HEK293 (cell line): ENCODE measurements around the gene KCTD21.

ENCODE experiments used
- CTCF ChIA-PET: fragments of 350-600 bp; formaldehyde crosslinking; extraction: SDS; loops from one replicate; lab custom pipeline; 2021; ENCODE audit warnings: antibody characterized with exemption; lab: Yijun Ruan, JAX
- POLR2A ChIA-PET: fragments of 300-600 bp; formaldehyde crosslinking; extraction: SDS; loops from one replicate; lab custom pipeline; 2020; ENCODE audit warnings: antibody characterized with exemption, inconsistent platforms; lab: Yijun Ruan, JAX
- H3K27ac ChIP-seq: fragments of 200-500 bp; sonication (Bioruptor generic); 2 replicates; pipeline ENCODE4 v1.5.1; 2014; ENCODE audit warnings: low read depth, low read length, control low read depth, inconsistent platforms; ENCODE audit errors: extremely low read depth
- H3K36me3 ChIP-seq, 2 experiments: fragments of 200-500 bp in 1 of 2; sonication (Bioruptor generic) in 1 of 2; 1 replicate in 1 of 2; 2 replicates in 1 of 2; pipeline ENCODE4 v1.5.1; 2014 to 2017; ENCODE audit warnings: inconsistent platforms in 2 of 2, low read length in 2 of 2; ENCODE audit not compliant: control insufficient read depth in 2 of 2, insufficient read depth in 1 of 2
- H3K4me1 ChIP-seq: fragments of 200-500 bp; sonication (Bioruptor generic); 2 replicates; pipeline ENCODE4 v1.5.1; 2014; ENCODE audit warnings: mild to moderate bottlenecking, low read length, inconsistent platforms; ENCODE audit not compliant: control insufficient read depth, insufficient read depth
- H3K4me3 ChIP-seq: 2 replicates; pipeline ENCODE4 v1.5.1; 2011; ENCODE audit warnings: low read depth, mild to moderate bottlenecking, control low read depth, low read length, moderate library complexity
- H3K9me3 ChIP-seq: fragments of 200-500 bp; sonication (Bioruptor generic); 2 replicates; pipeline ENCODE4 v1.5.1; 2014; ENCODE audit warnings: low read depth, low read length, inconsistent platforms; ENCODE audit not compliant: control insufficient read depth, insufficient read depth
- GLIS2 ChIP-seq: fragments of 450-650 bp; formaldehyde crosslinking; IDR thresholded peaks from 2 replicates; pipeline ENCODE4 v1.5.1; 2016; ENCODE audit warnings: missing biosample characterization, missing genetic modification characterization
- IKZF3 ChIP-seq: fragments of 450-650 bp; IDR thresholded peaks from 2 replicates; pipeline ENCODE4 v1.5.0; 2018; ENCODE audit warnings: missing biosample characterization, mild to moderate bottlenecking, missing genetic modification characterization, moderate library complexity
- ZFHX2 ChIP-seq: fragments of 450-650 bp; formaldehyde crosslinking; conservative IDR thresholded peaks from 2 replicates; pipeline ENCODE4 v1.5.1; 2016; ENCODE audit warnings: missing biosample characterization, missing genetic modification characterization
- ZFP69B ChIP-seq: fragments of 450-650 bp; formaldehyde crosslinking; IDR thresholded peaks from 2 replicates; pipeline ENCODE4 v1.5.1; 2016; ENCODE audit warnings: missing biosample characterization, missing genetic modification characterization
- ZNF132 ChIP-seq: fragments of 450-650 bp; formaldehyde crosslinking; IDR thresholded peaks from 2 replicates; pipeline ENCODE4 v1.5.1; 2017; ENCODE audit warnings: missing biosample characterization, missing genetic modification characterization, borderline replicate concordance
- ZNF223 ChIP-seq: fragments of 450-650 bp; formaldehyde crosslinking; IDR thresholded peaks from 2 replicates; pipeline ENCODE4 v1.5.1; 2016; ENCODE audit warnings: missing biosample characterization, missing genetic modification characterization
- ZNF24 ChIP-seq: fragments of 450-650 bp; formaldehyde crosslinking; IDR thresholded peaks from 2 replicates; pipeline ENCODE4 v1.5.1; 2016; ENCODE audit warnings: missing biosample characterization, missing genetic modification characterization
- ZNF518A ChIP-seq: fragments of 450-650 bp; formaldehyde crosslinking; conservative IDR thresholded peaks from 2 replicates; pipeline ENCODE4 v1.5.1; 2016; ENCODE audit warnings: low read depth, missing biosample characterization, missing genetic modification characterization
- ZNF629 ChIP-seq: fragments of 450-650 bp; formaldehyde crosslinking; IDR thresholded peaks from 2 replicates; pipeline ENCODE4 v1.5.1; 2017; ENCODE audit warnings: missing biosample characterization, missing genetic modification characterization
- TF ChIP-seq, protein P1 (sequence below): fragments of 450-650 bp; formaldehyde crosslinking; IDR thresholded peaks from 2 replicates; pipeline ENCODE4 v1.5.1; 2016; ENCODE audit warnings: missing biosample characterization, missing genetic modification characterization
- TF ChIP-seq, protein P2 (sequence below): fragments of 450-650 bp; formaldehyde crosslinking; IDR thresholded peaks from 2 replicates; pipeline ENCODE4 v1.5.1; 2016; ENCODE audit warnings: missing biosample characterization, missing genetic modification characterization, borderline replicate concordance
- TF ChIP-seq, protein P3 (sequence below): fragments of 450-650 bp; formaldehyde crosslinking; IDR thresholded peaks from 2 replicates; pipeline ENCODE4 v1.5.1; 2016; ENCODE audit warnings: missing biosample characterization, missing genetic modification characterization

KCTD21 gene

DNA sequence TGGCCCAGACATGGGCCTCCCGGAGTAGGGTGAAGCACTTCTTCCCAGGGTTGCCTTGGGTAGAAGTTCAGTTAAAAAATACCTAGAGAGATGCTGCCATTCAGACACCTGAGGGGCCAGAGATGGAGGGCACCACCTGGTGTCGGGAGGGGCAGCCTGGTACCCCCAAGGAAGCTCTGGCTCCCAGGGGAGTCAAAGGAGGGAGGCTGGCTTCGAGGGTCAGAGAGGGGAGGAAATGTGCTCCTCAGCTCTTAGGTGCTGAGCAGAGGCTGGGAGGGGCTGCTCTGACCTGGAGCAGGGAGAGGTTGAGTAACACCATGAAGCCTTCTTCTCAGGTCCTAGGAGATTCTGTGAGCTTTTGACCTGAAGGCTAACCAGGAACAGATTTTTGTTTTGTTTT, 1.4 kb upstream of the KCTD21 start:
- Histone ChIP-seq H3K27ac (no peak overlapping the region), H3K4me1 (no peaks in the 10 kb centered on the region), H3K36me3 (no peaks in the 10 kb centered on the region), H3K9me3 (no peaks in the 10 kb centered on the region), H3K4me3 (no peak overlapping the region)
- TF ChIP-seq ZNF223 (tag by site-specific recombination), result no peak
- 0 out of 2 replicates have a peak, but pooled peaks have one; percentile 14 for TF ChIP-seq GLIS2 (tag by site-specific recombination)
- no peak for TF ChIP-seq ZFP69B (tag by site-specific recombination)
- ChIA-PET CTCF (interaction anchor here (1.9 kb wide), 1 partner anchor 375 kb away, joined by 4 read pairs; no protein-coding TSS in a partner anchor), POLR2A (no interaction called here)

DNA sequence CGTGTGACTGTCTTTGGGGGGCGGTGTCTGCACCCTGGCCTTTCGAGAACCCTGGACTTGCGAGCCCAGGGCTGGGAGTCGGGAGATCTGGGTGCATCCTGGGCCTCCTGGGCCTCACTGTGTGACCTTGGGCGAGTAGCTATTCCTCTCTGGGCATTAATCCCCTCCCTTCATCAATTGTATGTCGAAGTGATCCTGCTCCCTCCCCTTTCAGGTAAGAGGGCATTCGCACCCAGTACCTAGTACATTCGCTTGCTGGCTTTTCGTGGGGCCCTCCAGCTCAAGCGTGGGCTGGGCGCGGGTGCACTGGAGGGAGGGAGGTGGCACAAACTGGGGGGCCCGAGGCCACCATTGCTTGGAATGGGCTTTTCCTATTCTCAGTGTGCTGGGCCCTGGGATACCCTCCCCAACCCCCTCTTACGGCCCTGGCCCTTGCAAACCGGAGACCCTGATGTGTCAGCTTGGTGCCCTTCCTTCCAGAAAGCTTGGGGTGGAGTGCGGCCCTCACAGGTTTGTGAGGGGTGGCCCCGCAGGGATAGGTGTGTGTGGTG, 823 bp upstream of the KCTD21 start:
- Histone ChIP-seq H3K36me3 (no peaks in the 10 kb centered on the region), H3K4me1 (no peaks in the 10 kb centered on the region), H3K4me3 (peak overlapping the region; percentile 83), H3K9me3 (no peaks in the 10 kb centered on the region), H3K27ac (no peak overlapping the region; the same call in 1 of the 2 replicates)
- ChIA-PET CTCF (interaction anchor here (1.9 kb wide), 1 partner anchor 375 kb away, joined by 4 read pairs; no protein-coding TSS in a partner anchor), POLR2A (interaction anchor here (1.0 to 1.6 kb wide), 3 partner anchors 12 to 194 kb away, joined by 3 to 21 read pairs (median 4); partner anchors contain the start of genes ALG8 and INTS4)
- TF ChIP-seq, protein P1, sequence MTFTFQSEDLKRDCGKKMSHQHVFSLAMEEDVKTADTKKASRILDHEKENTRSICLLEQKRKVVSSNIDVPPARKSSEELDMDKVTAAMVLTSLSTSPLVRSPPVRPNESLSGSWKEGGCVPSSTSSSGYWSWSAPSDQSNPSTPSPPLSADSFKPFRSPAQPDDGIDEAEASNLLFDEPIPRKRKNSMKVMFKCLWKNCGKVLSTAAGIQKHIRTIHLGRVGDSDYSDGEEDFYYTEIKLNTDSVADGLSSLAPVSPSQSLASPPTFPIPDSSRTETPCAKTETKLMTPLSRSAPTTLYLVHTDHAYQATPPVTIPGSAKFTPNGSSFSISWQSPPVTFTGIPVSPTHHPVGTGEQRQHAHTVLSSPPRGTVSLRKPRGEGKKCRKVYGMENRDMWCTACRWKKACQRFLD (tag by site-specific recombination), result no peak
- TF ChIP-seq, protein P2, sequence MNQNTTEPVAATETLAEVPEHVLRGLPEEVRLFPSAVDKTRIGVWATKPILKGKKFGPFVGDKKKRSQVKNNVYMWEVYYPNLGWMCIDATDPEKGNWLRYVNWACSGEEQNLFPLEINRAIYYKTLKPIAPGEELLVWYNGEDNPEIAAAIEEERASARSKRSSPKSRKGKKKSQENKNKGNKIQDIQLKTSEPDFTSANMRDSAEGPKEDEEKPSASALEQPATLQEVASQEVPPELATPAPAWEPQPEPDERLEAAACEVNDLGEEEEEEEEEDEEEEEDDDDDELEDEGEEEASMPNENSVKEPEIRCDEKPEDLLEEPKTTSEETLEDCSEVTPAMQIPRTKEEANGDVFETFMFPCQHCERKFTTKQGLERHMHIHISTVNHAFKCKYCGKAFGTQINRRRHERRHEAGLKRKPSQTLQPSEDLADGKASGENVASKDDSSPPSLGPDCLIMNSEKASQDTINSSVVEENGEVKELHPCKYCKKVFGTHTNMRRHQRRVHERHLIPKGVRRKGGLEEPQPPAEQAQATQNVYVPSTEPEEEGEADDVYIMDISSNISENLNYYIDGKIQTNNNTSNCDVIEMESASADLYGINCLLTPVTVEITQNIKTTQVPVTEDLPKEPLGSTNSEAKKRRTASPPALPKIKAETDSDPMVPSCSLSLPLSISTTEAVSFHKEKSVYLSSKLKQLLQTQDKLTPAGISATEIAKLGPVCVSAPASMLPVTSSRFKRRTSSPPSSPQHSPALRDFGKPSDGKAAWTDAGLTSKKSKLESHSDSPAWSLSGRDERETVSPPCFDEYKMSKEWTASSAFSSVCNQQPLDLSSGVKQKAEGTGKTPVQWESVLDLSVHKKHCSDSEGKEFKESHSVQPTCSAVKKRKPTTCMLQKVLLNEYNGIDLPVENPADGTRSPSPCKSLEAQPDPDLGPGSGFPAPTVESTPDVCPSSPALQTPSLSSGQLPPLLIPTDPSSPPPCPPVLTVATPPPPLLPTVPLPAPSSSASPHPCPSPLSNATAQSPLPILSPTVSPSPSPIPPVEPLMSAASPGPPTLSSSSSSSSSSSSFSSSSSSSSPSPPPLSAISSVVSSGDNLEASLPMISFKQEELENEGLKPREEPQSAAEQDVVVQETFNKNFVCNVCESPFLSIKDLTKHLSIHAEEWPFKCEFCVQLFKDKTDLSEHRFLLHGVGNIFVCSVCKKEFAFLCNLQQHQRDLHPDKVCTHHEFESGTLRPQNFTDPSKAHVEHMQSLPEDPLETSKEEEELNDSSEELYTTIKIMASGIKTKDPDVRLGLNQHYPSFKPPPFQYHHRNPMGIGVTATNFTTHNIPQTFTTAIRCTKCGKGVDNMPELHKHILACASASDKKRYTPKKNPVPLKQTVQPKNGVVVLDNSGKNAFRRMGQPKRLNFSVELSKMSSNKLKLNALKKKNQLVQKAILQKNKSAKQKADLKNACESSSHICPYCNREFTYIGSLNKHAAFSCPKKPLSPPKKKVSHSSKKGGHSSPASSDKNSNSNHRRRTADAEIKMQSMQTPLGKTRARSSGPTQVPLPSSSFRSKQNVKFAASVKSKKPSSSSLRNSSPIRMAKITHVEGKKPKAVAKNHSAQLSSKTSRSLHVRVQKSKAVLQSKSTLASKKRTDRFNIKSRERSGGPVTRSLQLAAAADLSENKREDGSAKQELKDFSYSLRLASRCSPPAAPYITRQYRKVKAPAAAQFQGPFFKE (tag by site-specific recombination), result no peak
- TF ChIP-seq ZFHX2, result no peak
- TF ChIP-seq ZNF518A, result no peak
- TF ChIP-seq, protein P3, sequence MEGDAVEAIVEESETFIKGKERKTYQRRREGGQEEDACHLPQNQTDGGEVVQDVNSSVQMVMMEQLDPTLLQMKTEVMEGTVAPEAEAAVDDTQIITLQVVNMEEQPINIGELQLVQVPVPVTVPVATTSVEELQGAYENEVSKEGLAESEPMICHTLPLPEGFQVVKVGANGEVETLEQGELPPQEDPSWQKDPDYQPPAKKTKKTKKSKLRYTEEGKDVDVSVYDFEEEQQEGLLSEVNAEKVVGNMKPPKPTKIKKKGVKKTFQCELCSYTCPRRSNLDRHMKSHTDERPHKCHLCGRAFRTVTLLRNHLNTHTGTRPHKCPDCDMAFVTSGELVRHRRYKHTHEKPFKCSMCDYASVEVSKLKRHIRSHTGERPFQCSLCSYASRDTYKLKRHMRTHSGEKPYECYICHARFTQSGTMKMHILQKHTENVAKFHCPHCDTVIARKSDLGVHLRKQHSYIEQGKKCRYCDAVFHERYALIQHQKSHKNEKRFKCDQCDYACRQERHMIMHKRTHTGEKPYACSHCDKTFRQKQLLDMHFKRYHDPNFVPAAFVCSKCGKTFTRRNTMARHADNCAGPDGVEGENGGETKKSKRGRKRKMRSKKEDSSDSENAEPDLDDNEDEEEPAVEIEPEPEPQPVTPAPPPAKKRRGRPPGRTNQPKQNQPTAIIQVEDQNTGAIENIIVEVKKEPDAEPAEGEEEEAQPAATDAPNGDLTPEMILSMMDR (tag by site-specific recombination), result no peak
- no peak for TF ChIP-seq ZNF24 (tag by site-specific recombination)
- TF ChIP-seq ZNF629, result no peak
- TF ChIP-seq ZNF132, result no peak
- TF ChIP-seq IKZF3 (tag by site-specific recombination), result no peak
